AG04450 (cell line): ENCODE results near the gene APOL1. TPM values are rescaled to one million over a fixed set of nuclear protein-coding genes. Genes with fewer than 3 reads are reported as not detected.
A peak's percentile ranks its signal among the peaks of the same experiment; 100 is the strongest.

ENCODE experiments used
- CTCF ChIA-PET: fragments of 300-600, 350-600 bp; formaldehyde crosslinking; extraction: SDS; loops from one replicate; lab custom pipeline; 2022; ENCODE audit warnings: antibody characterized with exemption, inconsistent platforms; lab: Charles Lee
- POLR2A ChIA-PET: fragments of 350-600 bp; formaldehyde crosslinking; extraction: SDS; loops from one replicate; lab custom pipeline; 2021; ENCODE audit warnings: antibody characterized with exemption, inconsistent platforms; lab: Yijun Ruan, JAX
- DNase-seq: peaks from one replicate; pipeline ENCODE4 v3.0.0-alpha.2; 2011; ENCODE audit warnings: low read depth, low spot score
- H3K27ac ChIP-seq: one replicate; pipeline ENCODE4 v1.5.1; 2012; ENCODE audit warnings: low read depth, low read length, control low read depth
- H3K27me3 ChIP-seq: one replicate; pipeline ENCODE4 v1.6.0; 2012; ENCODE audit warnings: low read length; ENCODE audit not compliant: control insufficient read depth, insufficient read depth
- H3K4me3 ChIP-seq: 2 replicates; pipeline ENCODE4 v1.5.1; 2011; ENCODE audit warnings: mild to moderate bottlenecking, low read depth, low read length, control low read depth
- H3K9me3 ChIP-seq: 2 replicates; pipeline ENCODE4 v1.5.1; 2012; ENCODE audit warnings: low read length; ENCODE audit not compliant: control insufficient read depth, insufficient read depth
- polyA plus RNA-seq: library from polyadenylated mRNA; depleted of rRNA; stranded (reverse); fragments of >200 nt; gene quantifications from 2 replicates; pipeline ENCODE4 v1.2.3, GENCODE V29; 2011
- TF ChIP-seq, protein P1 (sequence below): IDR thresholded peaks from 2 replicates; pipeline ENCODE4 v1.5.1; 2011; ENCODE audit warnings: low read depth, low read length, control low read depth, inconsistent platforms

APOL1 gene
- polyA plus RNA-seq, 1 experiment = 3.8 TPM

DNA sequence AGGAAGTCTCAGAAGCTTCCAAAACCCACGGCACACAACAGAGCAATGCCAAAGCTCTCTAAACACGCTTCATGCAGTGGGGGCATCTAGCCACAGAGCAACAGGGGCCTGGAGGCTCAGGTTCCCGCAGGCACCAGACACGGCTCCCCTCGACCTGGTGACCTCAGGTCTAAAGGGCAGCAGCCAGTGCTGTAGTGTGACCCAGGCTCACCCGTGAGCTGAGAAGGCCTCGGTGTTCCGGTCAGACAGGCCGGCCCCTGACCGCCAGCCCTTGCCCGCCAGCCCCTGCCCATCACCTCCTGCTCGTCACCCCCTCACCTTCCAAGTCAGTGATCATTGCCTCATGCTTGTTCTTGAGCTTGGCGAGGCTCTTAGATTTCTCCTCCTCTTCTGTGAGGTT lies 45.7 kb downstream of the APOL1 start:
- Histone ChIP-seq H3K9me3 (no peaks in the 10 kb centered on the region; the same call in 1 of the 2 replicates), H3K27me3 (no peaks in the 10 kb centered on the region), H3K27ac (peak overlapping the region; percentile 54), H3K4me3 (no peak overlapping the region)
- DNase-seq = no peak
- CTCF ChIA-PET = interaction anchor here (1.3 to 4.5 kb wide), 3 partner anchors 12 to 172 kb away, joined by 3 to 41 read pairs (median 33); no protein-coding TSS in a partner anchor
- POLR2A ChIA-PET = interaction anchor here (0.6 to 1.9 kb wide), 4 partner anchors 9 to 172 kb away, joined by 3 to 5 read pairs (median 4); no protein-coding TSS in a partner anchor
- TF ChIP-seq, protein P1, sequence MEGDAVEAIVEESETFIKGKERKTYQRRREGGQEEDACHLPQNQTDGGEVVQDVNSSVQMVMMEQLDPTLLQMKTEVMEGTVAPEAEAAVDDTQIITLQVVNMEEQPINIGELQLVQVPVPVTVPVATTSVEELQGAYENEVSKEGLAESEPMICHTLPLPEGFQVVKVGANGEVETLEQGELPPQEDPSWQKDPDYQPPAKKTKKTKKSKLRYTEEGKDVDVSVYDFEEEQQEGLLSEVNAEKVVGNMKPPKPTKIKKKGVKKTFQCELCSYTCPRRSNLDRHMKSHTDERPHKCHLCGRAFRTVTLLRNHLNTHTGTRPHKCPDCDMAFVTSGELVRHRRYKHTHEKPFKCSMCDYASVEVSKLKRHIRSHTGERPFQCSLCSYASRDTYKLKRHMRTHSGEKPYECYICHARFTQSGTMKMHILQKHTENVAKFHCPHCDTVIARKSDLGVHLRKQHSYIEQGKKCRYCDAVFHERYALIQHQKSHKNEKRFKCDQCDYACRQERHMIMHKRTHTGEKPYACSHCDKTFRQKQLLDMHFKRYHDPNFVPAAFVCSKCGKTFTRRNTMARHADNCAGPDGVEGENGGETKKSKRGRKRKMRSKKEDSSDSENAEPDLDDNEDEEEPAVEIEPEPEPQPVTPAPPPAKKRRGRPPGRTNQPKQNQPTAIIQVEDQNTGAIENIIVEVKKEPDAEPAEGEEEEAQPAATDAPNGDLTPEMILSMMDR = no peak

DNA sequence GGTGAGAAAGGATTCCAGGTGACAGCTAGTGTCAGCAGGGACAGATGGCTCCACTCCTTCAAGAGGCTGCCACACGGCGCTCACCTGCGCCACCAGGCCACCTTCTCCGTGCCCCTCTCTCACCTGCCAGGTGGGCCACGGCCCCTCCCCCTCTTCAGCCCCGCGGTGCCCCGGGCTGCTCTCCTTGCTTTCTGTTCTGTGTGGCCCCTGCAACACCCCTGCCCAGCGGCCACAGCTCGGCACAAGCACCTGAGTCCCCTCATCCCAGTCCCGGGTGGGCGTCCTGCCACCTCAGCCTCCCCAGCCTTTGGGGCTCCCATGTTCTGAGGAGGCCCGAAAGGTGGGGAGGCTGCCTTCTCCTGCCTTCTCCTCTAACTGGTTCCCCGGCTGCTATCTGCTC lies 46.4 kb downstream of the APOL1 start:
- CTCF ChIA-PET = interaction anchor here (0.6 to 4.5 kb wide), 4 partner anchors 13 to 171 kb away, joined by 3 to 41 read pairs (median 18); no protein-coding TSS in a partner anchor
- no peak for DNase-seq
- Histone ChIP-seq H3K27me3 (no peaks in the 10 kb centered on the region), H3K27ac (peak overlapping the region; percentile 47), H3K9me3 (no peaks in the 10 kb centered on the region; the same call in 1 of the 2 replicates), H3K4me3 (no peak overlapping the region)
- TF ChIP-seq, protein P1 = no peak
- POLR2A ChIA-PET = interaction anchor here (0.6 to 1.7 kb wide), 2 partner anchors 62 to 64 kb away, joined by 3 read pairs; no protein-coding TSS in a partner anchor

DNA sequence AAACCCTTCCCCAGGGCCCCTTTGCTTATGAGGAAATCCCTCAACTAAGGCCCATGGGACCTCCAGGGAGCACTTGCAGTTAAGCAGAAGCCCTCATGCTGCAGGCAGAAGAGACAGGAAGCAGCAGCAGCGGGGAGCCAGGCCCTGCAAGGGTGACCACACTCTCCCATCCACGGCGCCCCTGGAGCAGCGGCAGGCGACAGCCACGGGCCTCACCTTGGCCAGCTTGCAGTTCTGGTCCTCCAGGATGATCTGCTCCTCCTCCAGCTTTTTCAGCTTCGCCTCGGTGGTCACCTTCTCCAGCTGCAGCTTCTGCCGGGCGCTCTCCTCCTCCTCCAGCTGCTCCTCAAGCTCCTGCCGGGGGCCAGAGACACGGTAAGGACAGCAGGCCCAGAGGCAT lies 47.0 kb downstream of the APOL1 start:
- Histone ChIP-seq H3K27ac (peak overlapping the region; percentile 99), H3K4me3 (no peak overlapping the region), H3K9me3 (no peaks in the 10 kb centered on the region; the same call in 1 of the 2 replicates), H3K27me3 (no peaks in the 10 kb centered on the region)
- POLR2A ChIA-PET = interaction anchor here (1.7 kb wide), 1 partner anchor 63 kb away, joined by 3 read pairs; no protein-coding TSS in a partner anchor
- TF ChIP-seq, protein P1 = no peak
- CTCF ChIA-PET = interaction anchor here (0.6 to 4.5 kb wide), 11 partner anchors 8 to 187 kb away, joined by 3 to 41 read pairs (median 5); partner anchors contain the start of gene APOL2
- DNase-seq = no peak

DNA sequence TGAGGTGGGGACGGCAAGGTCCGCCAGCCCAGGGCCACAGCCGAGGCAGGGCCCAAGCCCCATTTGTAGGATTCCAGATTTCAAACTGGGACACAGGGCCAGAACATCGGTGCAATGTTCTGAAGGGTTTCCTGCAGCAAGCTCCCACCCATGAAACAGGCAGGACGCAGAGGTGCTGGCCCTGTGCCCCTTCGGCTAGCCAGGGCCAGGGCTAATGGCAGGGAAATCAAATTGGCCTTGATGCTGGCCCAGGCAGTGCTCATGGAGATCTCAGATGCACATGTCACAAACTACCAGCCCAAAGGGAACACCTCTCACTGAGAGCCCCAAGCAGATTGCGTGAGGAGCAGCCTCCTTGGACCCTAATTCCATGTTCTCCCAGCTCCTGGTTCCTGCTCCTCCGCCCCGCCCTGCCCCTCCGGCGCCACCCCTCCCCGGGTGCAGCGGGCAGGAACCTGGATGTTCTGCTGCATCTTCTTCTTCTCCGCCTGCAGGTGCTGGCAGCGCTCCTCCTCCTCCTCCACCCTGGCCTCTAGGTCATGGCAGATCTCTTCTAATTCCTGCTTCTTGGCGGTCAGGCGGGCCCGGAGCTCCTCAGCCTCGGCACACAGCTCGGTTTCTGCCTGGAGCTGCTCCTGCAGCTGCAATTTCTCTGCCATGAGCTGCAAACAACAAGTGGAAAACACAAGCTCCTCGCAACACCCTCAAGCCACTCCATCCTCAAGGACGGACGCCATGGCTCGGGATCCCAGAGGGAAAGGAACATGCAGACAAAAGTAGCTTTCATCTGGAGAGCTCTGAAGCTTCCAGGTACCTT lies 47.7 kb downstream of the APOL1 start:
- CTCF ChIA-PET = interaction anchor here (0.6 to 4.5 kb wide), 22 partner anchors 8 to 192 kb away, joined by 3 to 41 read pairs (median 5); partner anchors contain the start of gene APOL2
- TF ChIP-seq, protein P1 = no peak
- Histone ChIP-seq H3K4me3 (no peak overlapping the region), H3K9me3 (no peaks in the 10 kb centered on the region; the same call in 1 of the 2 replicates), H3K27ac (peak overlapping the region; percentile 99), H3K27me3 (no peaks in the 10 kb centered on the region)
- POLR2A ChIA-PET = interaction anchor here (0.6 to 2.0 kb wide), 3 partner anchors 35 to 87 kb away, joined by 3 to 11 read pairs (median 3); partner anchors contain the start of gene MYH9
- no peak for DNase-seq
